ENCODE data around the gene MAST2.

DNA sequence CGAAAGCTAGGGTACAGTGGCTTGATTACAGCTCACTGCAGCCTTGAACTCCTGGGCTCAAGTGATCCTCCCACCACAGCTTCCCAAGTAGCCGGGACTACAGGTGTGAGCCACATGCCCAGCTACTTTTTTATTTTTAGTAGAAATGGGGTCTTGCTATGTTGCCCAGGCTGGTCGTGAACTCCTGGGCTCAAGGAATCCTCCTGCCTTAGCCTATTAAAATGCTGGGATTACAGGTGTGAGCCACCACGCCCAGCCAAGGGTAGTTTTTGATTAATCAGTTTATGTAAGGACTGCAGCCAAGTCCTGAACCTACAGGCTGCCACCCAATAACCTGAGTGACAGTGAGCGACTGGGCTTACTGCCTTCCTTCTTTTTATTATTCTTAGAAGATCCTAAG is 240.7 kb downstream of the MAST2 start:
- TF ChIP-seq POU6F1 (CRISPR knock-in tag; IDR thresholded peaks at IDR 0.05; ENCODE audit: borderline replicate concordance, low read depth) (no peak), RARB (CRISPR knock-in tag; IDR thresholded peaks at IDR 0.05) (no peak)
- TF ChIP-seq, protein P1, sequence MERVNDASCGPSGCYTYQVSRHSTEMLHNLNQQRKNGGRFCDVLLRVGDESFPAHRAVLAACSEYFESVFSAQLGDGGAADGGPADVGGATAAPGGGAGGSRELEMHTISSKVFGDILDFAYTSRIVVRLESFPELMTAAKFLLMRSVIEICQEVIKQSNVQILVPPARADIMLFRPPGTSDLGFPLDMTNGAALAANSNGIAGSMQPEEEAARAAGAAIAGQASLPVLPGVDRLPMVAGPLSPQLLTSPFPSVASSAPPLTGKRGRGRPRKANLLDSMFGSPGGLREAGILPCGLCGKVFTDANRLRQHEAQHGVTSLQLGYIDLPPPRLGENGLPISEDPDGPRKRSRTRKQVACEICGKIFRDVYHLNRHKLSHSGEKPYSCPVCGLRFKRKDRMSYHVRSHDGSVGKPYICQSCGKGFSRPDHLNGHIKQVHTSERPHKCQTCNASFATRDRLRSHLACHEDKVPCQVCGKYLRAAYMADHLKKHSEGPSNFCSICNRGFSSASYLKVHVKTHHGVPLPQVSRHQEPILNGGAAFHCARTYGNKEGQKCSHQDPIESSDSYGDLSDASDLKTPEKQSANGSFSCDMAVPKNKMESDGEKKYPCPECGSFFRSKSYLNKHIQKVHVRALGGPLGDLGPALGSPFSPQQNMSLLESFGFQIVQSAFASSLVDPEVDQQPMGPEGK (CRISPR knock-in tag; IDR thresholded peaks at IDR 0.05; ENCODE audit: borderline replicate concordance): no peak

Measured in SK-N-SH treated with all-trans-retinoic acid at 6 μM for 48 hours (cell line).